PC-3 (cell line): ENCODE results near the gene PKP2. TPM values are rescaled to one million over a fixed set of nuclear protein-coding genes. Genes with fewer than 3 reads are reported as not detected.

Source experiments
- ATAC-seq: fragments of 200-7000 bp; cut with Tn5 transposase; 2 replicates; pipeline ENCODE4 v1.9.1; 2020; ENCODE audit warnings: mild to moderate bottlenecking, moderate library complexity
- BruUV-seq: library from RNA; stranded (reverse); fragments of 400-500 nt; replicated peaks from 2 replicates; lab custom pipeline; 2021; lab: Mats Ljungman, UMichigan
- CTCF ChIA-PET: fragments of 300-600 bp; sonication (Branson Sonifier 250); formaldehyde crosslinking; loops from one replicate; lab custom pipeline; 2022; ENCODE audit warnings: antibody characterized with exemption; lab: Charles Lee
- POLR2A ChIA-PET: fragments of 300-600 bp; sonication (Branson Sonifier 250); formaldehyde crosslinking; loops from one replicate; lab custom pipeline; 2022; ENCODE audit warnings: antibody characterized with exemption; ENCODE audit not compliant: unreplicated experiment; lab: Charles Lee
- DNase-seq: peaks from one replicate; pipeline ENCODE4 v3.0.0-alpha.2; 2015
- H2AFZ ChIP-seq: fragments of 300-600 bp; sonication (generic); 2 replicates; pipeline ENCODE4 v1.6.0; 2016; ENCODE audit warnings: antibody characterized with exemption, low read length
- H3F3A ChIP-seq: fragments of 300-600 bp; sonication (generic); one replicate; pipeline ENCODE4 v1.6.0; 2017; ENCODE audit warnings: antibody characterized with exemption, low read length, control low read depth, mild to moderate bottlenecking; ENCODE audit not compliant: unreplicated experiment
- H3K27ac ChIP-seq: fragments of 300-600 bp; sonication (generic); 2 replicates; pipeline ENCODE4 v1.5.1; 2016; ENCODE audit warnings: mild to moderate bottlenecking, low read length
- H3K27me3 ChIP-seq: fragments of 300-600 bp; sonication (generic); 2 replicates; pipeline ENCODE4 v1.6.1; 2016; ENCODE audit warnings: low read length, mixed read lengths
- H3K36me3 ChIP-seq: fragments of 300-600 bp; sonication (generic); 2 replicates; pipeline ENCODE4 v1.6.1; 2016; ENCODE audit warnings: low read depth, mixed run types, low read length, mixed read lengths
- H3K4me1 ChIP-seq: fragments of 300-600 bp; sonication (generic); 2 replicates; pipeline ENCODE4 v1.5.1; 2016; ENCODE audit warnings: low read length; ENCODE audit not compliant: insufficient read depth
- H3K4me2 ChIP-seq: fragments of 300-600 bp; sonication (generic); 2 replicates; pipeline ENCODE4 v1.6.0; 2016; ENCODE audit warnings: low read length
- H3K4me3 ChIP-seq: fragments of 300-600 bp; sonication (generic); 2 replicates; pipeline ENCODE4 v1.5.1; 2016; ENCODE audit warnings: mild to moderate bottlenecking, low read length, mixed read lengths
- H3K79me2 ChIP-seq: fragments of 300-600 bp; sonication (generic); 2 replicates; pipeline ENCODE4 v1.6.1; 2017; ENCODE audit warnings: low read length, mixed read lengths
- H3K9ac ChIP-seq: fragments of 300-600 bp; sonication (generic); 2 replicates; pipeline ENCODE4 v1.6.0; 2016; ENCODE audit warnings: mild to moderate bottlenecking, low read length
- H3K9me2 ChIP-seq: fragments of 300-600 bp; sonication (generic); replicated peaks from 2 replicates; pipeline ENCODE4 v1.6.1; 2016; ENCODE audit warnings: mixed run types, low read length, mixed read lengths
- H3K9me3 ChIP-seq: fragments of 300-600 bp; sonication (generic); 2 replicates; pipeline ENCODE4 v1.6.1; 2016; ENCODE audit warnings: low read length, mixed read lengths
- H4K20me1 ChIP-seq: fragments of 300-600 bp; sonication (generic); 2 replicates; pipeline ENCODE4 v1.6.1; 2016; ENCODE audit warnings: low read length, mixed read lengths
- EZH2 ChIP-seq: fragments of 300-600 bp; sonication (generic); IDR thresholded peaks from one replicate; pipeline ENCODE4 v1.6.1; 2017; ENCODE audit warnings: antibody characterized with exemption, mild to moderate bottlenecking, low read length; ENCODE audit not compliant: unreplicated experiment
- EZH2phosphoT487 ChIP-seq: fragments of 300-600 bp; sonication (generic); IDR thresholded peaks from 2 replicates; pipeline ENCODE4 v1.6.1; 2018; ENCODE audit warnings: mild to moderate bottlenecking, antibody characterized with exemption, low read length, borderline replicate concordance
- intact Hi-C: fragments of 100-400 bp; cut with micrococcal nuclease; formaldehyde crosslinking; loops from 2 replicates; pipeline ENCODE4 v1.9.0; 2023
- total RNA-seq: library from RNA; depleted of rRNA; stranded (reverse); fragments of >200 nt; gene quantifications from 2 replicates; pipeline ENCODE4 v1.2.3, GENCODE V29; 2014
- TF ChIP-seq, protein P1 (sequence below): fragments of 300-600 bp; sonication (generic); conservative IDR thresholded peaks from 2 replicates; pipeline ENCODE4 v1.5.1; 2017; ENCODE audit warnings: antibody characterized with exemption, low read depth, mild to moderate bottlenecking, low read length

Gene PKP2
- total RNA-seq, 1 experiment from 2014 or later, result 12.7 TPM

DNA sequence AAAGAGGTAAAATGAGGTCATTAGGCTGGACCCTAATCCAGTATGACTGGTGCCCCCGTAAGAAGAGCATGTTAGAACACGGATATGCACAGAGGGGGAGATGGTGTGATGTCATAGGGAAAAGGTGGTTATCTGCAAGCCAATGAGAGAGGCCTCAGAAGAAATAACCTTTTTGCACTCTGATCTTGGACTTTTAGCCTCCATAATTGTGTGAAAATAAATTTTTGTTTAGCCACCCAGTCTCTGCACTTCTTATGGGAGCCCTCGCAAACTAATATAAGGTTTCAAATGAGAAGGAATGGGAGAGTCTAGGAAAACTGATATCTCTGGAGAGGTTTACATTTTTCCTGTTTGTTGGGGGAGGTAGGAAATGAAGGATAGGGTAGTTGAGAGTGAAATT lies 43.2 kb upstream of the PKP2 start:
- BruUV-seq, result no TSS peak
- intact Hi-C loops, result no loop called here
- Histone ChIP-seq H3K27me3 (no peaks in the 10 kb centered on the region), H3K4me3 (no peak overlapping the region), H3K36me3 (no peaks in the 10 kb centered on the region), H3F3A (no peaks in the 10 kb centered on the region), H3K9me3 (no peaks in the 10 kb centered on the region), H3K9me2 (no peaks in the 10 kb centered on the region), H3K27ac (no peak overlapping the region), H4K20me1 (no peaks in the 10 kb centered on the region), H3K79me2 (no peaks in the 10 kb centered on the region), H3K4me2 (no peak overlapping the region), H2AFZ (no peak overlapping the region), H3K9ac (no peak overlapping the region), H3K4me1 (peaks cover 13% of the 10 kb centered on the region)
- DNase-seq, result no peak
- TF ChIP-seq EZH2 (no peak), EZH2phosphoT487 (no peak)
- TF ChIP-seq, protein P1, sequence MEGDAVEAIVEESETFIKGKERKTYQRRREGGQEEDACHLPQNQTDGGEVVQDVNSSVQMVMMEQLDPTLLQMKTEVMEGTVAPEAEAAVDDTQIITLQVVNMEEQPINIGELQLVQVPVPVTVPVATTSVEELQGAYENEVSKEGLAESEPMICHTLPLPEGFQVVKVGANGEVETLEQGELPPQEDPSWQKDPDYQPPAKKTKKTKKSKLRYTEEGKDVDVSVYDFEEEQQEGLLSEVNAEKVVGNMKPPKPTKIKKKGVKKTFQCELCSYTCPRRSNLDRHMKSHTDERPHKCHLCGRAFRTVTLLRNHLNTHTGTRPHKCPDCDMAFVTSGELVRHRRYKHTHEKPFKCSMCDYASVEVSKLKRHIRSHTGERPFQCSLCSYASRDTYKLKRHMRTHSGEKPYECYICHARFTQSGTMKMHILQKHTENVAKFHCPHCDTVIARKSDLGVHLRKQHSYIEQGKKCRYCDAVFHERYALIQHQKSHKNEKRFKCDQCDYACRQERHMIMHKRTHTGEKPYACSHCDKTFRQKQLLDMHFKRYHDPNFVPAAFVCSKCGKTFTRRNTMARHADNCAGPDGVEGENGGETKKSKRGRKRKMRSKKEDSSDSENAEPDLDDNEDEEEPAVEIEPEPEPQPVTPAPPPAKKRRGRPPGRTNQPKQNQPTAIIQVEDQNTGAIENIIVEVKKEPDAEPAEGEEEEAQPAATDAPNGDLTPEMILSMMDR, result no peak
- POLR2A ChIA-PET, result no interaction called here
- CTCF ChIA-PET, result no interaction called here
- no peak for ATAC-seq

DNA sequence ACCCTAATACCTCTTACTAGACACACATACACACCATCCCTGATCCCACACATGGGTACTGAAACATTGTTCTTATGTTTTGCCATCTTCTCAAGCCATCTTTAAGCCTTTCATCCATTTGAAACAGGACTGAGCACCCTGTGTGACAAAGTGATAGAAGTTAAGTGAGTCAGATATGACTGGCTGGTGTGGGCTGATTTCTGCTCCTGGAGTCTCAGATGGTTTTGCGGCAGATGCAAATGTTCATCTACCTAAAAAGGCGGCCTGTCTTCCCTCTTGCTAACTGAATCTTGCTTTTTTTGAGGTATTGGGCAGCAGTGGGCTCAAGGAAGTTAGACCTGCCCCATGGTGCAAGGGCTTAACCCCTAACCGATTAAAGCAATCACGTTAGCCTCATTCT lies 30.4 kb upstream of the PKP2 start:
- no TSS peak for BruUV-seq
- intact Hi-C loops, result no loop called here

DNA sequence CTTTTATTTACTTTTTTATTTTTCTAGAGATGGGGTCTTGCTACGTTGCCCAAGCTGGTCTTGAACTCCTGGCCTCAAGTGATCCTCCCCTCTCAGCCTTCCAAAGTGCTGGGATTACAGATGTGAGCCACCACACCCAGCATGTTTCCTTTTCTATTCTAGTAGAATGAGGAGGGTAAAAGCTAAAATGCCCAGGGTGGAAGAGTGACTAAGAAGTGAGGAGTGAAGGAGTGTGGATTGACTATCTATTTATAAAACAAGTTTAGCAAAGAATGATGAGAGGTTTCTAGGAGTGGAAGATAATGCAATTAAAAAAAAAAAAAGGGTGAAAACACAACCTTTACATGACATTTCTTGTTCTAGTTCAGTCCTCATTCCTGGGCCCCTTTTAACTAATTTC lies 29.8 kb upstream of the PKP2 start:
- no peaks in the 10 kb centered on the region for H3F3A ChIP-seq
- peaks cover 14% of the 10 kb centered on the region for H3K4me1 ChIP-seq
- H3K4me3 ChIP-seq, result no peak overlapping the region
- ATAC-seq (no peak), DNase-seq (no peak)
- H4K20me1 ChIP-seq, result no peaks in the 10 kb centered on the region
- H3K27ac ChIP-seq, result no peak overlapping the region
- no peaks in the 10 kb centered on the region for H3K27me3 ChIP-seq
- POLR2A ChIA-PET, result no interaction called here
- H3K36me3 ChIP-seq, result no peaks in the 10 kb centered on the region
- CTCF ChIA-PET, result no interaction called here
- TF ChIP-seq, protein P1, result no peak
- TF ChIP-seq EZH2 (no peak), EZH2phosphoT487 (no peak)
- no peaks in the 10 kb centered on the region for H3K79me2 ChIP-seq
- H2AFZ ChIP-seq, result no peak overlapping the region
- no TSS peak for BruUV-seq
- H3K4me2 ChIP-seq, result no peak overlapping the region
- no peak overlapping the region for H3K9ac ChIP-seq
- intact Hi-C loops, result no loop called here
- H3K9me2 ChIP-seq, result no peaks in the 10 kb centered on the region
- H3K9me3 ChIP-seq, result no peaks in the 10 kb centered on the region

More for the DNA sequence above, 30.4 kb upstream of the PKP2 start:
- Histone ChIP-seq H3K9me2 (no peaks in the 10 kb centered on the region), H3K4me3 (no peak overlapping the region), H3K4me2 (no peak overlapping the region), H4K20me1 (no peaks in the 10 kb centered on the region), H3K9ac (no peak overlapping the region), H3K4me1 (peaks cover 7% of the 10 kb centered on the region), H3K79me2 (no peaks in the 10 kb centered on the region), H3K27me3 (no peaks in the 10 kb centered on the region), H2AFZ (no peak overlapping the region), H3K27ac (no peak overlapping the region), H3K9me3 (no peaks in the 10 kb centered on the region), H3F3A (no peaks in the 10 kb centered on the region), H3K36me3 (no peaks in the 10 kb centered on the region)
- ATAC-seq (peak; percentile 35), DNase-seq (peak; percentile 13)
- TF ChIP-seq, protein P1, result no peak
- TF ChIP-seq EZH2phosphoT487 (no peak), EZH2 (no peak)
- CTCF ChIA-PET, result no interaction called here
- POLR2A ChIA-PET, result no interaction called here
